Adipose tissue (tissue), 3 donors: ENCODE results near the gene TSPEAR. TPM values are rescaled to one million over a fixed set of nuclear protein-coding genes. Genes with fewer than 3 reads are reported as not detected.
"Not testable (repeated sequence)": the region's sequence is repeated elsewhere in the genome, so short reads cannot be mapped to it uniquely, and the experiment has no call there.

ENCODE experiments used
- H3K27ac ChIP-seq: one replicate; pipeline ENCODE4 v1.5.1; 2013; ENCODE audit warnings: low read depth, low read length
- WGBS, 3 donors: extraction: QIAGEN DNeasy Blood & Tissue Kit; methylation state at CpG; one replicate each; pipeline ENCODE4 v1.1.7; 2013; 5-methylcytosine and 5-hydroxymethylcytosine counted together
- polyA plus RNA-seq, 3 donors: library from polyadenylated mRNA; stranded (reverse); fragments of 200-250 nt; gene quantifications; one replicate each; pipeline ENCODE4 v1.2.3, GENCODE V29; 2013
- donor health status: healthy with polysubstance abuse.
- donor health status: Bipolar disorder and iron deficiency.
- donor health status: healthy.

TSPEAR gene
- polyA plus RNA-seq, 3 donors = 0.07 to 0.56 (median 0.10) TPM

DNA sequence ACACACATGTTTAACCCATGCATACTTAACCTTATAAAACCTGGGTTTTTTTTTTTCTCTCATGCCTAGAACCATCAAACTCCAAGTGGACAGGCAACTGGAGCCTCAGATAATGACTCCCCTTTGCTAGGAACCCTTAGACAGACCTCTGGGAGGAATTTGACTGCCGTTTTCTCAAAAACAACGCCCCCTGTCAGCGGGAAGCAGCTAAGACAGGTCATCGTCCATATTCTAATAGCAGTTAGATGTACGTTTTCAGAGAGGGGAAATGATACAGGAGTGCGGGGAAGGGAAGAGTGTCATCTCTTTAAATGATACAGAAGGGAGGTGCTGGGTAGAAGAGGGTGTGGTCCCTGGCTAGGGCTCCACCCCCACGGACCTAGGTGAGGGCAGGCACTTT lies 221.4 kb downstream of the TSPEAR start:
- WGBS, 3 donors = 32 to 37% (median 34%) methylated on average over 7 of the region's 7 CpGs
- no peak overlapping the region for H3K27ac ChIP-seq

DNA sequence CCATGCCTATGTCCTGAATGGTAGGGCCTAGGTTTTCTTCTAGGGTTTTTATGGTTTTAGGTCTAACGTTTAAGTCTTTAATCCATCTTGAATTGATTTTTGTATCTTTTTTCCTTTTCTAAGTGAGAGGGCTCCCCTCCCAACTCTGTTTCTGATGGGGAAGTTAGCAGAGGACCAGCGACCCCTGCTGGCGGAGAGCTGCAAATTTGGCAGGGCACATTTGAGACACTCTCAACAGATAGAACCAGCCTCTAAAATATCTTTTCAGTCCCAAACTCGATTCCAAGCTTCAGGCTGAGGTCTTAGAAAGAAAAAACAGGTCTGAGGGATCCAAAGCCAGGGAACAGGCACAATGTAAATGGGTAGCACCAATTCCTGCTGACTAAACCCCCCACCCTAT lies 223.5 kb downstream of the TSPEAR start:
- WGBS, 3 donors = 24 to 40% (median 30%) methylated on average over 4 of the region's 4 CpGs
- H3K27ac ChIP-seq = no peak overlapping the region

DNA sequence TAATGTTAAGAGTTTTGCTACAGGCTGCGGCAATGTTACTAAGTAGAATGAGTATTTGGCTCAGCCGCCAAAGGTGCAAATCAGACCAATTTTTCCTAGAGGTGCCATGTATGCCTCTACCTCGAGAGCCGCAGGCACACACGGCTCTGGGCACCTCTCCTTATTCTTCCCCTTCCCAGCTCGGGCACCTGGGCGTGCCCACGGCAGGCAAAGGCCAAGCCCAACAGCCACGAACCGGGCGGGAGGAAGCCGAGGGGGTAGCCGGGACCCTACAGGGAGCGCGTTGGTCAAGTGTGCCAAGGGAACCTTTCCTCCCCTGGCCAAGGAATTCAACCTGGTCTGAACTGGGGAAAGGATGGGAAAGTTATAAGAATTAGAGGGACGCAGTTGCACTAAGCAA lies 225.1 kb downstream of the TSPEAR start:
- 77 to 85% (median 83%) methylated on average over 16 of the region's 16 CpGs for WGBS, 3 donors
- no peak overlapping the region for H3K27ac ChIP-seq

GRCh38 chr21:44485796-44486195 lies 225.6 kb downstream of the TSPEAR start:
- 63 to 84% (median 77%) methylated on average over 10 of the region's 10 CpGs for WGBS, 3 donors
- H3K27ac ChIP-seq = no peak overlapping the region

DNA sequence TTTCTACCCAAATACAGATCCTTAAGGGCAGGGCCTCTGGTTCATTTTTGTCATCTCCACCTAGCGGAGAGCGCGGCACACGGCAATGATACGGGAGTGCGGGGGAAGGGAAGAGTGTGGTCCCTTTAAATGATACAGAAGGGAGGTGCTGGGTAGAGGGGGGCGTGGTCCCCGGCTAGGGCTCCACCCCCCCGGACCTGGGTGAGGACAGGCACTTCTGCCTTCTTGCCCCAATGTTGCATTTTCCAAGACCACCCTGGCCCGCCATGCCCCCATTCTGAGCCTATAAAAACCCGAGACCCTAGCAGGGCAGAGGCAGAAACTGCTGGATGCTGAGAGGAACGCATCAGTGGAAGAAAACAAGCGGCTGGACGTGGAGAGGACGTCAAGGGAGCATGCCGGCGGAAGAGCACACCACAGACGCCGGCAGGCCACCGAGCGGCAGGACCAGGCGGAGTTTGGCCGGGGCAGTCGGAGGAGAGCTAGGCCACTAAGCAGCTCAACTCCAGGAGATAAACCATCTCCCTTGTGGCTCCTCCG lies 226.0 kb downstream of the TSPEAR start:
- 58 to 78% (median 69%) methylated on average over 25 of the region's 25 CpGs for WGBS, 3 donors
- H3K27ac ChIP-seq = no peak overlapping the region

DNA sequence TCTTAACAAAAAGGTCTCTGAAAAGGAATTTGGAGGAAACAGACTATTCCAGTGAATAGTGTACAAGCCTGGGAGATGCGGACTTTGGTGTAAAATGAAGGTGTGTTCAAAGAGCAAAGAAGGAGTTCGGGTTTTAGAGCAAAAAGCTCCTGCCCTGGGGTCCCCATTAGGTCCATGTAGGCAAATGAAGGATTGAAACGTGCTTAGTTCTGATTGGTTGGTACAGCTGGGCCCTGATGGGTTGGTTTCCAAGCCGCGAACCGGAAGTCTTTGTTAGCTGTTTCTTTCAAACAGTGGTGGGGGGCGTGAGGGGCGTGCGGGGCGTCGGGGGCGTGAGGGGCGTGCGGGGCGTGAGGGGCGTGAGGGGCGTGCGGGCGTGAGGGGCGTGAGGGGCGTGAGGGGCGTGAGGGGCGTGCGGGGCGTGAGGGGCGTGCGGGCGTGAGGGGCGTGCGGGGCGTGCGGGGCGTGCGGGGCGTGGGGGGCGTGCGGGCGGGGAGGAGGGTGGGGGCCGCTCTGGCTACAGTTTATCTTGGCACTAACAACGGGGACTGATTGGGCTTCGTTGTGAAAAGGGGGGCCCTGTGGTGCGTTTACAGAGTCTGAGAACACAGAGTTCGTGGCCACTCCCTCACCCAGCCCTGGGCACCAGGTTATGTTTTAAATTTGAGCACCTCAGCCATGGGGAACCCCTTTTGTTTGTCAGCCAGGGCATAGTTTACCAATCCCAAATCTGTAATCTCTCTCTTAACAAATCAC lies 226.7 kb downstream of the TSPEAR start:
- 78 to 93% (median 88%) methylated on average over 24 to 43 of the region's 43 CpGs for WGBS, 3 donors
- H3K27ac ChIP-seq = no peak overlapping the region

- H3K27ac ChIP-seq = no peak overlapping the region
- 76 to 79% (median 78%) methylated on average over 28 of the region's 28 CpGs for WGBS, 3 donors
Observed at GRCh38 chr21:44483288-44484237, 227.8 kb downstream of the TSPEAR start.

- H3K27ac ChIP-seq = no peak overlapping the region
- 67 to 79% (median 73%) methylated on average over 14 of the region's 14 CpGs for WGBS, 3 donors
Observed at GRCh38 chr21:44482581-44483287, 228.6 kb downstream of the TSPEAR start.

DNA sequence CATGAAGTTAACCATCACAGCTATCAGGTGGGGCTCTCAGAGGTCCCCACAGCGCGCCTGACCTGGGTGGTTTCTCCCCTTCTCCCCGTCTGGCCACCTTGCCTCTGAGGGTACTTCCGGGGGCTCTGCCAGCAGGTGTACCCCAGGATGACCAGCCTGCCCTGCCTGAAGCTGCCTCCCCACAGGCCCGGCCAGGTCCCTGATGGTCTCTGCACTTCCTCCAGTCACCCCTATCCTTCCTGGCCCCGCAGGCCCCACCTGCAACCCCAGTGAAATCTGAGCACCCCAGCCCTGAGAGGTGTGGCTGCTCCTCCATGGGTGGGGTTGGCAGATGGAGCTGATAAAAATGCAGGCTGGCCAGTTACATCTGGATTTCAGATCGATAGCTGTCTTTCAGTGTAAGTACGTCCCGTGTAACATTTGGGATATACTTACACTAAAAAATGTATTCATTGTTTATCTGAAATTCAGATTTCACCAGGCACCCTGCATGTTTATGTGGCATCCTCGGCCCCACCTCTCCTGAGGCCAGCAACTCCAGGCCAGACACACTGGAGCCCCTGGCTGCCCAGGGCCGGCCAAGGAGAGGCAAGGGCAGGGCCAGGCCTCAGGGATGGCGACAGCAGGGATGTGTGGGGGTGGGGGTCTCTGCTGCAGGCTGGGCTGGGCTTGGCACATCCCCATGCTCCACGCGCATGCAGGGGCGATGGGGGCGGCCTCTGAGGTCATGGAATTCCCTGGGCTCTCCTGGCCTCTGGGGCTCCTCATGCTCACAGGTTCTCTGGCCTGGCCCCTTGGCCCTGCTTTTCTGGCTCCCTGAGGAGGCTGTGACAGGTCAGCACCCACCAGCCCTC lies 230.9 kb downstream of the TSPEAR start:
- WGBS, 3 donors = 76 to 90% (median 84%) methylated on average over 16 of the region's 16 CpGs
- H3K27ac ChIP-seq = no peak overlapping the region

- 40 to 48% (median 46%) methylated on average over 21 of the region's 21 CpGs for WGBS, 3 donors
- not testable (repeated sequence) for H3K27ac ChIP-seq
Observed at GRCh38 chr21:44479556-44480199, 231.7 kb downstream of the TSPEAR start.

GRCh38 chr21:44478801-44479167 lies 232.6 kb downstream of the TSPEAR start:
- H3K27ac ChIP-seq = no peak overlapping the region
- 84 to 88% (median 88%) methylated on average over 5 of the region's 5 CpGs for WGBS, 3 donors

GRCh38 chr21:44478124-44478800 lies 233.1 kb downstream of the TSPEAR start:
- H3K27ac ChIP-seq = no peak overlapping the region
- WGBS, 3 donors = 54 to 68% (median 56%) methylated on average over 16 of the region's 16 CpGs

DNA sequence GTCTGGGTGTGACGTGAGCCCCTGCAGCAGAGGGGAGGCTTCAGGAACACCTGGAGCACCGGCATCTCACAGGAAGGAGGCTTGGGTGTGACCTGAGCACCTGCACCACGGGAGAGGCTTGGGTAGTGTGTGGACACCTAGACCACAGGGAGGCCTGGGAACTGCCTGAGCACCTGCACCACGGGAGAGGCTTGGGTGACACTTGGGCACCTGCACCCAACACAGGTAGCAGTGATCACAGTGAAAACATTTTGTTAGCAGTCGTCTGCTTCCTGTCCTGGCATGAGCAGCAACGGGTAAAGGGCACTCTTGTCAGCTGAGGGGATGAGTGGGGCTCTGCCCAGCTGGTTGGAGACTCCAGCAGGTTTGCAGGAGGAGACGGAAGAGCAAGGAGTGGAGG lies 233.7 kb downstream of the TSPEAR start:
- no peak overlapping the region for H3K27ac ChIP-seq
- WGBS, 3 donors = 60 to 69% (median 67%) methylated on average over 7 of the region's 7 CpGs

DNA sequence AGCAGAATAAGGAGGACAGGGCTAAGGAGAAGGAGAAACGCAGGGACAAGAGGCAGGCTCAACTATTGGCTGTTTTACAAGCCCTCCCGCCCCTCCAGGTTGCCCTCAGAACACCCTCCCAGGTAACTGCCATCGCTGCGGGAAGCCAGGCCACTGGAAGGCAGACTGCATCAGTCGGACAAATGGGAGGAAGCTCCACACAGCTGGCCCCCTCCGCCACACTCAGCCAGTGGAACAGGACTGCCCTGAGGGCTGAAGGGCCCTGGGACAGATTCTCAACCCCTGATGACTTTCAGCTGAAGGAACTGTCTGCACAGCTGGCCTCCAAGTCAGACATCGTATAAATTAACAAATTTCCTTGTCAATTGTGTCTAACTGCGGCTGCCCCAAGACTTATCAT lies 234.2 kb downstream of the TSPEAR start:
- H3K27ac ChIP-seq = no peak overlapping the region
- 73 to 80% (median 78%) methylated on average over 8 of the region's 8 CpGs for WGBS, 3 donors

GRCh38 chr21:44475266-44475845 lies 236.0 kb downstream of the TSPEAR start:
- no peak overlapping the region for H3K27ac ChIP-seq
- WGBS, 3 donors = 83 to 89% (median 86%) methylated on average over 17 of the region's 17 CpGs

DNA sequence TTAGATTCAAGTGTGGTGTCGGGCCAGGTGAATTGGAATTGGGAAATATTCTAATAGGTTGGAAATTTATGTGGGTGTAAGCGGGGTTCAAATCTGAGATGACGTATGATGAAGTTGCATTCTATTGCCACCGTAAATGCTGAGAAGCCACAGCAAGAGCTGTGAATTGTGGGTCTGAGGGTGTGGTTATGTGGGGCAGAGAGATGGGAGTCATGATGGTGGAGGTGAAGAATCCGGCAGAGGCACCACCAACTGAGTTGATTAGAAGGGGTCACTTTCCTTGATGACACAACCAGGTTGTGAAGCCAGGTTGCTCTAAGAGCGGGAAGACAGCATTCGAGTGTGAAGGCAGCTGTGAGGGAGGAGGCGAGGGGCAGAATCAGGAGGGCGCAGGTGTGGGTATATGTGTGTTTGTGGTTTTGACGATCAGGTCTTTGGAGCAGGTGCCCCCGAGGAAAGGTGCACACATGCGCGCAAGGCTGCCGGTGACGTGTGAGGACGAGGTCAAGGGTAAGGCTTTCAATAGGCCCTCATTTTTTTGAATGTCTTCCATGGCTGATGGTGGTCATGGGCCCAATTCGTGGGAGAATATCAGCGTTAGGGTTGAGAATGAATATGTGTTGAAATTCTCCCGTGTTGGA lies 237.3 kb downstream of the TSPEAR start:
- WGBS, 3 donors = 82 to 94% (median 89%) methylated on average over 19 of the region's 19 CpGs
- H3K27ac ChIP-seq = no peak overlapping the region
